Measurements from ENCODE around the gene TUBB. TPM values are rescaled to one million over a fixed set of nuclear protein-coding genes. Genes with fewer than 3 reads are reported as not detected.

The TUBB gene
- total and polyA plus RNA-seq, 9 of the 15 experiments (the other 6 are each of a cell fraction or from before 2014, with no cell fraction given) = 971 to 2,870 (median 1,478) TPM

DNA sequence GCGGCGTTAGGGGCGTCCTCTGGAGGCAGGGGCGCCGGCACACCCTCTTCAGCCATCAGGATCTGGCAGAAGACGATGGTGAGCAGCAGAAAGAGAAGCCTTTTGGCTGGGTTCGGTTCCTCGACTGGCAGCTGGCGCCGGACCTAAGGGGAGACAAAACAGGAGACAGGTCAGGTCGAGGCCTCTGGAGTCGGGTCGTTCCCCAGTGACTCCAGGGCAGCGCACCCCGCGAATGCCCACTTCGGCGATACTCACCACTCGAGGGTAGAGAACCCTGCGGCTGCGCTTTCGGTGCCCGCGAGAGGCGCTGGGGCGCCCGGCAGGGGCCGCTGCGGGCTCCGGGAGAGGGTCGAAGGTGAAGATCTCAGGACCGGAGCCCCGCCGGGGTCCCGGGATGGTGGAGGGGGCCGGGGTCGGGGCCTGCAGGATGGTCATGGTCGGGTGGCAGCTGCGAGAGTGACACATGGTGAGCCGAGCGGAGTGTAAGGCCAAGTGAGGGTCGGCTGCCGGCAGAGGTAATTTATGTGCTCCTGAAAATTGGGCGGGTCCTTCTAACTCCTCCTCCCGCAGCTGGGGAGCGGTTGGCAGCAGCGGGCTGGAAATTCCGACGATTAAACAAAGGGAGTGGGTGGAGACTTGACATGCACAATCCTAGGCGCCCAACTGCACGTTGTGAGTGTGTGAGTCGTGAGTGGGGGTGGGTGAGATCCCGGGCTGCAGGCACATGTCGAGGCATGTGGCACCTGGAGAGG lies 24.1 kb downstream of the TUBB start, which contains the start of gene IER3 (continued):
- TF ChIP-seq, protein P1, sequence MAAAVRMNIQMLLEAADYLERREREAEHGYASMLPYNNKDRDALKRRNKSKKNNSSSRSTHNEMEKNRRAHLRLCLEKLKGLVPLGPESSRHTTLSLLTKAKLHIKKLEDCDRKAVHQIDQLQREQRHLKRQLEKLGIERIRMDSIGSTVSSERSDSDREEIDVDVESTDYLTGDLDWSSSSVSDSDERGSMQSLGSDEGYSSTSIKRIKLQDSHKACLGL (CRISPR knock-in tag; IDR thresholded peaks at IDR 0.05; ENCODE audit: borderline replicate concordance, poor library complexity, severe bottlenecking) = no peak
- TF ChIP-seq CREM (IDR thresholded peaks at IDR 0.05; ENCODE audit: low read depth) (peak; percentile 64; the same call in 1 of the 2 replicates), SMARCE1 (IDR thresholded peaks at IDR 0.05) (0 out of 2 replicates have a peak, but pooled peaks have one; percentile 48), MAFG (tag; conservative IDR thresholded peaks at IDR 0.05) (no peak), JUND (IDR thresholded peaks at IDR 0.05; ENCODE audit: borderline replicate concordance, low read depth, low read length) (0 out of 2 replicates have a peak, but pooled peaks have one; percentile 1), JUND (tag; IDR thresholded peaks at IDR 0.05; ENCODE audit: borderline replicate concordance, low read depth, low read length) (no peak), PTRF (tag; IDR thresholded peaks at IDR 0.05) (no peak), ZNF785 (CRISPR knock-in tag; IDR thresholded peaks at IDR 0.05) (no peak), MED1 (CRISPR knock-in tag; IDR thresholded peaks at IDR 0.05; ENCODE audit: borderline replicate concordance) (no peak), CBFA2T2 (conservative IDR thresholded peaks at IDR 0.05) (no peak), PTTG1 (tag; IDR thresholded peaks at IDR 0.05; ENCODE audit: low read depth) (no peak), THRAP3 (IDR thresholded peaks at IDR 0.05; ENCODE audit: borderline replicate concordance) (no peak), WHSC1 (IDR thresholded peaks at IDR 0.05; ENCODE audit: low read length) (no peak), PHB (CRISPR knock-in tag; IDR thresholded peaks at IDR 0.05) (peak; percentile 73; the same call in 1 of the 2 replicates), KLF1 (tag; IDR thresholded peaks at IDR 0.05) (no peak), ZBTB1 (CRISPR knock-in tag; IDR thresholded peaks at IDR 0.05; ENCODE audit: borderline replicate concordance, low read depth) (no peak), SMAD4 (CRISPR knock-in tag; conservative IDR thresholded peaks at IDR 0.05) (peak; percentile 72; the same call in 1 of the 2 replicates), ZNF696 (CRISPR knock-in tag; conservative IDR thresholded peaks at IDR 0.05) (no peak), NFXL1 (CRISPR knock-in tag; IDR thresholded peaks at IDR 0.05) (no peak), ZZZ3 (IDR thresholded peaks at IDR 0.05) (no peak), ZNF24 (IDR thresholded peaks at IDR 0.05) (0 out of 2 replicates have a peak, but pooled peaks have one; percentile 34), MXI1 (IDR thresholded peaks at IDR 0.05; ENCODE audit: low read depth, low read length) (no peak), KDM5B (IDR thresholded peaks at IDR 0.05; ENCODE audit: insufficient replicate concordance, low read depth, low read length) (peak; percentile 99), ILK (tag; IDR thresholded peaks at IDR 0.05; ENCODE audit: borderline replicate concordance, low read depth) (no peak), POLR2A (conservative IDR thresholded peaks at IDR 0.05) (peak; percentile 98)
- TF ChIP-seq, protein P2, sequence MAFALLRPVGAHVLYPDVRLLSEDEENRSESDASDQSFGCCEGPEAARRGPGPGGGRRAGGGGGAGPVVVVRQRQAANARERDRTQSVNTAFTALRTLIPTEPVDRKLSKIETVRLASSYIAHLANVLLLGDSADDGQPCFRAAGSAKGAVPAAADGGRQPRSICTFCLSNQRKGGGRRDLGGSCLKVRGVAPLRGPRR (CRISPR knock-in tag; IDR thresholded peaks at IDR 0.05) = no peak; the same call in 1 of the 2 replicates
- TF ChIP-seq, protein P3, sequence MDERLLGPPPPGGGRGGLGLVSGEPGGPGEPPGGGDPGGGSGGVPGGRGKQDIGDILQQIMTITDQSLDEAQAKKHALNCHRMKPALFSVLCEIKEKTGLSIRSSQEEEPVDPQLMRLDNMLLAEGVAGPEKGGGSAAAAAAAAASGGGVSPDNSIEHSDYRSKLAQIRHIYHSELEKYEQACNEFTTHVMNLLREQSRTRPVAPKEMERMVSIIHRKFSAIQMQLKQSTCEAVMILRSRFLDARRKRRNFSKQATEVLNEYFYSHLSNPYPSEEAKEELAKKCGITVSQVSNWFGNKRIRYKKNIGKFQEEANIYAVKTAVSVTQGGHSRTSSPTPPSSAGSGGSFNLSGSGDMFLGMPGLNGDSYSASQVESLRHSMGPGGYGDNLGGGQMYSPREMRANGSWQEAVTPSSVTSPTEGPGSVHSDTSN (CRISPR knock-in tag; IDR thresholded peaks at IDR 0.05; ENCODE audit: low read depth) = peak; percentile 64
- TF ChIP-seq, protein P3 (tag; conservative IDR thresholded peaks at IDR 0.05; ENCODE audit: low read depth) = peak; percentile 96

All from K562 (cell line).